Astrocyte (in vitro differentiated cells and primary cell): ENCODE measurements around the gene NEK7. TPM values are rescaled to one million over a fixed set of nuclear protein-coding genes. Genes with fewer than 3 reads are reported as not detected.

Experiments used
- DNase-seq: peaks from one replicate; pipeline ENCODE4 v3.0.0-alpha.2; 2010; ENCODE audit warnings: low read depth
- FAIRE-seq: peaks from 2 replicates; lab custom pipeline; 2011; peaks lifted over from hg19 to GRCh38; lab: Jason Lieb, UNC
- H2AFZ ChIP-seq: 2 replicates; pipeline ENCODE4 v1.6.0; 2012; ENCODE audit warnings: low read depth, low read length, inconsistent platforms
- H3K27ac ChIP-seq: 2 replicates; pipeline ENCODE4 v1.5.1; 2011; ENCODE audit warnings: low read depth, low read length, inconsistent platforms
- H3K27me3 ChIP-seq: 2 replicates; pipeline ENCODE4 v1.6.0; 2011; ENCODE audit warnings: low read length, inconsistent platforms; ENCODE audit not compliant: insufficient read depth
- H3K36me3 ChIP-seq: 2 replicates; pipeline ENCODE4 v1.5.1; 2011; ENCODE audit warnings: low read length, inconsistent platforms; ENCODE audit not compliant: insufficient read depth
- H3K4me1 ChIP-seq: 2 replicates; pipeline ENCODE4 v1.5.1; 2011; ENCODE audit warnings: low read length, inconsistent platforms; ENCODE audit not compliant: insufficient read depth
- H3K4me2 ChIP-seq: 2 replicates; pipeline ENCODE4 v1.6.0; 2012; ENCODE audit warnings: low read length, inconsistent platforms
- H3K4me3 ChIP-seq: 2 replicates; pipeline ENCODE4 v1.5.1; 2011; ENCODE audit warnings: low read depth, mild to moderate bottlenecking, low read length, inconsistent platforms; ENCODE audit not compliant: insufficient read depth
- H3K79me2 ChIP-seq: 2 replicates; pipeline ENCODE4 v1.6.0; 2012; ENCODE audit warnings: mild to moderate bottlenecking, low read length, inconsistent platforms; ENCODE audit not compliant: insufficient read depth
- H3K9ac ChIP-seq: 2 replicates; pipeline ENCODE4 v1.6.0; 2012; ENCODE audit warnings: mild to moderate bottlenecking, low read length, inconsistent platforms
- H3K9me3 ChIP-seq: 2 replicates; pipeline ENCODE4 v1.5.1; 2012; ENCODE audit warnings: low read depth, mild to moderate bottlenecking, low read length, inconsistent platforms; ENCODE audit not compliant: insufficient read depth
- H4K20me1 ChIP-seq: 2 replicates; pipeline ENCODE4 v1.6.0; 2012; ENCODE audit warnings: low read length, inconsistent platforms; ENCODE audit not compliant: insufficient read depth
- H3K27ac Mint-ChIP-seq: one replicate; pipeline ENCODE4 v1.8.0; 2021; ENCODE audit warnings: mild to moderate bottlenecking, mixed read lengths; ENCODE audit not compliant: unreplicated experiment
- H3K27me3 Mint-ChIP-seq: one replicate; pipeline ENCODE4 v1.8.0; 2021; ENCODE audit warnings: low read depth, mixed read lengths; ENCODE audit not compliant: unreplicated experiment
- H3K36me3 Mint-ChIP-seq: one replicate; pipeline ENCODE4 v1.8.0; 2021; ENCODE audit warnings: low read depth, mixed read lengths; ENCODE audit not compliant: unreplicated experiment
- H3K4me1 Mint-ChIP-seq: one replicate; pipeline ENCODE4 v1.8.0; 2021; ENCODE audit warnings: low read depth, mixed read lengths; ENCODE audit not compliant: unreplicated experiment
- H3K4me3 Mint-ChIP-seq: one replicate; pipeline ENCODE4 v1.8.0; 2021; ENCODE audit warnings: mild to moderate bottlenecking, moderate library complexity, mixed read lengths; ENCODE audit not compliant: unreplicated experiment
- H3K9me3 Mint-ChIP-seq: one replicate; pipeline ENCODE4 v1.8.0; 2021; ENCODE audit warnings: mild to moderate bottlenecking, mixed read lengths; ENCODE audit not compliant: unreplicated experiment
- EZH2 ChIP-seq: IDR thresholded peaks from 2 replicates; pipeline ENCODE4 v1.6.1; 2012; ENCODE audit warnings: mild to moderate bottlenecking, low read length, inconsistent platforms; ENCODE audit not compliant: insufficient read depth
- total RNA-seq: library from RNA; stranded (reverse); gene quantifications from 2 replicates; pipeline ENCODE4 v1.2.1, GENCODE V29; 2021
- TF ChIP-seq, protein P1 (sequence below): IDR thresholded peaks from 2 replicates; pipeline ENCODE4 v1.5.1; 2011; ENCODE audit warnings: low read depth, mild to moderate bottlenecking, inconsistent platforms, low read length, moderate library complexity; ENCODE audit not compliant: insufficient read depth

Gene NEK7
- total RNA-seq, 1 donor from 2014 or later: 125 TPM

GRCh38 chr1:198167436-198167934 lies 10.7 kb downstream of the NEK7 start:
- FAIRE-seq: no peak

GRCh38 chr1:198168227-198168626 lies 11.4 kb downstream of the NEK7 start:
- H3K36me3 Mint-ChIP-seq: no peaks in the 10 kb centered on the region
- no peak for FAIRE-seq
- H3K4me2 ChIP-seq: peak overlapping the region; percentile 60

More at GRCh38 chr1:198167436-198167934, 10.7 kb downstream of the NEK7 start:
- Histone ChIP-seq H3K79me2 (peaks cover 100% of the 10 kb centered on the region), H3K9me3 (no peaks in the 10 kb centered on the region), H3K4me2 (peak overlapping the region; percentile 60), H4K20me1 (peaks cover 81% of the 10 kb centered on the region), H3K4me3 (no peak overlapping the region), H3K4me1 (peaks cover 25% of the 10 kb centered on the region), H2AFZ (no peak overlapping the region), H3K36me3 (peaks cover 6% of the 10 kb centered on the region), H3K27me3 (no peaks in the 10 kb centered on the region), H3K27ac (peak overlapping the region; percentile 35), H3K9ac (no peak overlapping the region)
- no peaks in the 10 kb centered on the region for H3K27me3 Mint-ChIP-seq
- TF ChIP-seq, protein P1, sequence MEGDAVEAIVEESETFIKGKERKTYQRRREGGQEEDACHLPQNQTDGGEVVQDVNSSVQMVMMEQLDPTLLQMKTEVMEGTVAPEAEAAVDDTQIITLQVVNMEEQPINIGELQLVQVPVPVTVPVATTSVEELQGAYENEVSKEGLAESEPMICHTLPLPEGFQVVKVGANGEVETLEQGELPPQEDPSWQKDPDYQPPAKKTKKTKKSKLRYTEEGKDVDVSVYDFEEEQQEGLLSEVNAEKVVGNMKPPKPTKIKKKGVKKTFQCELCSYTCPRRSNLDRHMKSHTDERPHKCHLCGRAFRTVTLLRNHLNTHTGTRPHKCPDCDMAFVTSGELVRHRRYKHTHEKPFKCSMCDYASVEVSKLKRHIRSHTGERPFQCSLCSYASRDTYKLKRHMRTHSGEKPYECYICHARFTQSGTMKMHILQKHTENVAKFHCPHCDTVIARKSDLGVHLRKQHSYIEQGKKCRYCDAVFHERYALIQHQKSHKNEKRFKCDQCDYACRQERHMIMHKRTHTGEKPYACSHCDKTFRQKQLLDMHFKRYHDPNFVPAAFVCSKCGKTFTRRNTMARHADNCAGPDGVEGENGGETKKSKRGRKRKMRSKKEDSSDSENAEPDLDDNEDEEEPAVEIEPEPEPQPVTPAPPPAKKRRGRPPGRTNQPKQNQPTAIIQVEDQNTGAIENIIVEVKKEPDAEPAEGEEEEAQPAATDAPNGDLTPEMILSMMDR: no peak
- TF ChIP-seq EZH2: no peak
- H3K36me3 Mint-ChIP-seq: no peaks in the 10 kb centered on the region
- no peaks in the 10 kb centered on the region for H3K9me3 Mint-ChIP-seq
- peaks cover 45% of the 10 kb centered on the region for H3K4me1 Mint-ChIP-seq
- no peak overlapping the region for H3K4me3 Mint-ChIP-seq
- H3K27ac Mint-ChIP-seq: no peak overlapping the region
- peak; percentile 65 for DNase-seq

More at GRCh38 chr1:198168227-198168626, 11.4 kb downstream of the NEK7 start:
- Histone ChIP-seq H3K36me3 (peaks cover 6% of the 10 kb centered on the region), H3K27ac (peak overlapping the region; percentile 35), H3K27me3 (no peaks in the 10 kb centered on the region), H3K9ac (peak overlapping the region; percentile 9), H3K4me1 (peaks cover 25% of the 10 kb centered on the region), H4K20me1 (peaks cover 82% of the 10 kb centered on the region), H3K79me2 (peaks cover 100% of the 10 kb centered on the region), H2AFZ (no peak overlapping the region), H3K4me3 (no peak overlapping the region), H3K9me3 (no peaks in the 10 kb centered on the region)
- Mint-ChIP-seq H3K4me1 (peaks cover 46% of the 10 kb centered on the region), H3K27me3 (no peaks in the 10 kb centered on the region), H3K4me3 (peak overlapping the region; percentile 63), H3K9me3 (no peaks in the 10 kb centered on the region), H3K27ac (peak overlapping the region; percentile 16)
- peak; percentile 91 for DNase-seq
- TF ChIP-seq EZH2: no peak
- TF ChIP-seq, protein P1: no peak
